Spleen (tissue), 7 donors: ENCODE results near the gene ZYX.

Experiments
- CTCF ChIP-seq, 11 experiments: fragments of 200-600 bp in 7 of 11; fragments of 450-650 bp in 4 of 11; sonication (generic) in 4 of 11; IDR thresholded peaks in 8 of 11; conservative IDR thresholded peaks in 3 of 11; 1 replicate in 7 of 11; 2 replicates in 4 of 11; pipeline versions ENCODE4 v1.4.0 to v1.8.0; 2016 to 2021; ENCODE audit warnings: antibody characterized with exemption in 11 of 11, inconsistent platforms in 4 of 11, mild to moderate bottlenecking in 1 of 11
- POLR2A ChIP-seq, 3 donors: fragments of 450-650 bp; IDR thresholded peaks; one replicate each; pipeline ENCODE4 v1.5.1; 2017; ENCODE audit warnings: antibody characterized with exemption in 3 of 3, mild to moderate bottlenecking in 1 of 3
- POLR2AphosphoS5 ChIP-seq, 3 donors: sonication (generic); formaldehyde crosslinking; IDR thresholded peaks; one replicate each; pipeline ENCODE4 v1.5.1; 2017; ENCODE audit warnings: antibody characterized with exemption in 3 of 3
- donor health status: DM: no; HTN: no; CAD: no; lungs with moderate emphysema.
- donor health status: DM: no; HTN: no; CAD: no.
- donor health status: DM: no; HTN: no; CAD: no.

DNA sequence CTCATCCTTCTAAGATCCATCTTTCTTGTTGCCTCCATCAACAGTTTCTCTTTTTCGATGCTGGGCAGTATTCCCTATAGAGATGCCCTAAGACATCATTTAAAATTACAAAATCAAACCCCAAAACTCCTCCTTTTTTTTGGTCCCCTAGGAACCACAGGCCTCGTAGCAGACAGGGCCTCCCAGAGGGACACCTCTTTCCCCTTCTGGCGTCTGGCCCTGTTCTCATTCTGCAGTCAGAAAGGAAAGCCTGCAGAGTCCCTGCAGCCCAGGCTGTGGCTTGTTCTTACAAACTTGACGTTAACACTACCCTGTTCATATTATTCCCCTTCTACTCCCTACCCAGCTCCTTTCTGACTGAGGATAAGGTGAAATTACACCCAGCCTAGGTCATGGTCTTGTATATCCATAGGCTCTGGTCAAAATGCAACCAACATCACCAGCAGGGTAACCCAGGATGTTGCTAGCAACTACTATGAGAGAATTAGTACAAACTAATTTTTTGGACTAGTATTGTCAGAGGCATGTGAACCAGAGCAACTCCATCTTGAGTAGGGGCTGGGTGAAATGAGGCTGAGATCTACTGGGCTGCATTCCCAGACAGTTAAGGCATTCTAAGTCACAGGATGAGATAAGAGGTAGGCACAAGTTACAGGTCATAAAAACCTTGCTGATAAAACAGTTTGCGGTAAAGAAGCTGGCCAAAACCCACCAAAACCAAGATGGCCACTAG lies 31.0 kb downstream of the ZYX start:
- TF ChIP-seq POLR2AphosphoS5 (IDR thresholded peaks at IDR 0.05) = no peak
- no peak for TF ChIP-seq CTCF (IDR thresholded peaks at IDR 0.05 in 8 of 11, conservative IDR thresholded peaks at IDR 0.05 in 3 of 11)
- no peak for TF ChIP-seq POLR2A (IDR thresholded peaks at IDR 0.05)
